ENCODE results near the gene TMPRSS15. TPM values are rescaled to one million over a fixed set of nuclear protein-coding genes. Genes with fewer than 3 reads are reported as not detected.

Gene TMPRSS15
- total RNA-seq, 1 experiment from 2014 or later = not detected

DNA sequence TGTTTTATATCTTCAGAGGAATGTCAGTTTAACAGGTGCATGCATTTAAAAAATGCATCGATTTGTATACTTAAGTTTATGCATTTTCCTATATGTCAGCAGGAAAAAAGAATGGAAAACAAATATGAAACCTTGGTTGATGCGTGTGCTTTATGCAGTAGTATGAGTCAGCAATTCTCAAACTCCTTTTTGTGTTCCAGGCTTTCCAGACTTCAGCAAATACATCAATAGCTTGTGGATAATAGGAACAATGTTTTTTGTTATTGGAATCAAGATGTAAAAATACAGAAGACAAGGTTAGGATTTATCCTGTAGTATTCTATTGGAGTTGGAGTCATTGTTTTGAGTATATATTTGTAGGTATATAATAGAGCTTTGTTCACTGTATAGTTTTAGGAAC lies 113.7 kb downstream of the TMPRSS15 start (continued):
- TF ChIP-seq, protein P1, sequence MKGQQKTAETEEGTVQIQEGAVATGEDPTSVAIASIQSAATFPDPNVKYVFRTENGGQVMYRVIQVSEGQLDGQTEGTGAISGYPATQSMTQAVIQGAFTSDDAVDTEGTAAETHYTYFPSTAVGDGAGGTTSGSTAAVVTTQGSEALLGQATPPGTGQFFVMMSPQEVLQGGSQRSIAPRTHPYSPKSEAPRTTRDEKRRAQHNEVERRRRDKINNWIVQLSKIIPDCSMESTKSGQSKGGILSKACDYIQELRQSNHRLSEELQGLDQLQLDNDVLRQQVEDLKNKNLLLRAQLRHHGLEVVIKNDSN (CRISPR knock-in tag; IDR thresholded peaks at IDR 0.05) = no peak
- TF ChIP-seq PRRX2 (CRISPR knock-in tag; IDR thresholded peaks at IDR 0.05) (no peak), CREM (CRISPR knock-in tag; IDR thresholded peaks at IDR 0.05) (no peak), KAT7 (CRISPR knock-in tag; IDR thresholded peaks at IDR 0.05; ENCODE audit: borderline replicate concordance) (no peak)
- TF ChIP-seq, protein P2, sequence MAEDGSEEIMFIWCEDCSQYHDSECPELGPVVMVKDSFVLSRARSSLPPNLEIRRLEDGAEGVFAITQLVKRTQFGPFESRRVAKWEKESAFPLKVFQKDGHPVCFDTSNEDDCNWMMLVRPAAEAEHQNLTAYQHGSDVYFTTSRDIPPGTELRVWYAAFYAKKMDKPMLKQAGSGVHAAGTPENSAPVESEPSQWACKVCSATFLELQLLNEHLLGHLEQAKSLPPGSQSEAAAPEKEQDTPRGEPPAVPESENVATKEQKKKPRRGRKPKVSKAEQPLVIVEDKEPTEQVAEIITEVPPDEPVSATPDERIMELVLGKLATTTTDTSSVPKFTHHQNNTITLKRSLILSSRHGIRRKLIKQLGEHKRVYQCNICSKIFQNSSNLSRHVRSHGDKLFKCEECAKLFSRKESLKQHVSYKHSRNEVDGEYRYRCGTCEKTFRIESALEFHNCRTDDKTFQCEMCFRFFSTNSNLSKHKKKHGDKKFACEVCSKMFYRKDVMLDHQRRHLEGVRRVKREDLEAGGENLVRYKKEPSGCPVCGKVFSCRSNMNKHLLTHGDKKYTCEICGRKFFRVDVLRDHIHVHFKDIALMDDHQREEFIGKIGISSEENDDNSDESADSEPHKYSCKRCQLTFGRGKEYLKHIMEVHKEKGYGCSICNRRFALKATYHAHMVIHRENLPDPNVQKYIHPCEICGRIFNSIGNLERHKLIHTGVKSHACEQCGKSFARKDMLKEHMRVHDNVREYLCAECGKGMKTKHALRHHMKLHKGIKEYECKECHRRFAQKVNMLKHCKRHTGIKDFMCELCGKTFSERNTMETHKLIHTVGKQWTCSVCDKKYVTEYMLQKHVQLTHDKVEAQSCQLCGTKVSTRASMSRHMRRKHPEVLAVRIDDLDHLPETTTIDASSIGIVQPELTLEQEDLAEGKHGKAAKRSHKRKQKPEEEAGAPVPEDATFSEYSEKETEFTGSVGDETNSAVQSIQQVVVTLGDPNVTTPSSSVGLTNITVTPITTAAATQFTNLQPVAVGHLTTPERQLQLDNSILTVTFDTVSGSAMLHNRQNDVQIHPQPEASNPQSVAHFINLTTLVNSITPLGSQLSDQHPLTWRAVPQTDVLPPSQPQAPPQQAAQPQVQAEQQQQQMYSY (CRISPR knock-in tag; IDR thresholded peaks at IDR 0.05) = no peak
- TF ChIP-seq, protein P3, sequence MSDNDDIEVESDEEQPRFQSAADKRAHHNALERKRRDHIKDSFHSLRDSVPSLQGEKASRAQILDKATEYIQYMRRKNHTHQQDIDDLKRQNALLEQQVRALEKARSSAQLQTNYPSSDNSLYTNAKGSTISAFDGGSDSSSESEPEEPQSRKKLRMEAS (CRISPR knock-in tag; IDR thresholded peaks at IDR 0.05) = no peak
- TF ChIP-seq, protein P4, sequence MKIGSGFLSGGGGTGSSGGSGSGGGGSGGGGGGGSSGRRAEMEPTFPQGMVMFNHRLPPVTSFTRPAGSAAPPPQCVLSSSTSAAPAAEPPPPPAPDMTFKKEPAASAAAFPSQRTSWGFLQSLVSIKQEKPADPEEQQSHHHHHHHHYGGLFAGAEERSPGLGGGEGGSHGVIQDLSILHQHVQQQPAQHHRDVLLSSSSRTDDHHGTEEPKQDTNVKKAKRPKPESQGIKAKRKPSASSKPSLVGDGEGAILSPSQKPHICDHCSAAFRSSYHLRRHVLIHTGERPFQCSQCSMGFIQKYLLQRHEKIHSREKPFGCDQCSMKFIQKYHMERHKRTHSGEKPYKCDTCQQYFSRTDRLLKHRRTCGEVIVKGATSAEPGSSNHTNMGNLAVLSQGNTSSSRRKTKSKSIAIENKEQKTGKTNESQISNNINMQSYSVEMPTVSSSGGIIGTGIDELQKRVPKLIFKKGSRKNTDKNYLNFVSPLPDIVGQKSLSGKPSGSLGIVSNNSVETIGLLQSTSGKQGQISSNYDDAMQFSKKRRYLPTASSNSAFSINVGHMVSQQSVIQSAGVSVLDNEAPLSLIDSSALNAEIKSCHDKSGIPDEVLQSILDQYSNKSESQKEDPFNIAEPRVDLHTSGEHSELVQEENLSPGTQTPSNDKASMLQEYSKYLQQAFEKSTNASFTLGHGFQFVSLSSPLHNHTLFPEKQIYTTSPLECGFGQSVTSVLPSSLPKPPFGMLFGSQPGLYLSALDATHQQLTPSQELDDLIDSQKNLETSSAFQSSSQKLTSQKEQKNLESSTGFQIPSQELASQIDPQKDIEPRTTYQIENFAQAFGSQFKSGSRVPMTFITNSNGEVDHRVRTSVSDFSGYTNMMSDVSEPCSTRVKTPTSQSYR (CRISPR knock-in tag; IDR thresholded peaks at IDR 0.05) = no peak

DNA sequence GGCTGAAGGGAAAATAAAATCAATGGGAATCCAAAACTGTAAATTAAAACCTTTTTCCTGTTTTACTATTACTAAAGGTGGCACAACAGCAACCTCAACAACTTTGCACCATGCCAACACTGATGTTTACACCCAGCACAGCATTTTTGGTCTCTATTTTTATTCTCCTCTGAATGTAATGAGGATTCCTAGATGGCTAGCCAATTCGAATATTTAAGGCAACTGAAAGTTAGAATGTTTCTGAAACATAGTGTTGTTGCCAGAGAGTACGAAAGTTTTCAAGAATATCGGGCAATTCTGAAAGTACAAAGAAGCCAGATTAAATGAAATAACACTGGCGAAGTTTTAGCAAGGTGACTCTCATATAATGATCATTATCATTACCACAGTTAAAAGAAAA lies 118.2 kb downstream of the TMPRSS15 start:
- peaks cover 10% of the 10 kb centered on the region for H3K9me3 Mint-ChIP-seq
- ChIA-PET POLR2A (no interaction called here), CTCF (no interaction called here)

More for the DNA sequence above, 118.2 kb downstream of the TMPRSS15 start:
- Mint-ChIP-seq H3K27me3 (ENCODE audit: low read depth) (no peaks in the 10 kb centered on the region), H3K4me1 (0 out of 2 replicates have a peak, but pooled peaks cover 6% of the 10 kb centered on the region), H3K4me3 (no peak overlapping the region), H3K36me3 (no peaks in the 10 kb centered on the region), H3K27ac (no peak overlapping the region)
- DNase-seq (ENCODE audit: low spot score) = no peak
- ATAC-seq = no peak
- TF ChIP-seq HMGA2 (CRISPR knock-in tag; IDR thresholded peaks at IDR 0.05) (no peak), ZNF219 (CRISPR knock-in tag; IDR thresholded peaks at IDR 0.05; ENCODE audit: borderline replicate concordance) (no peak), EMX1 (CRISPR knock-in tag; IDR thresholded peaks at IDR 0.05) (no peak), ZNF423 (CRISPR knock-in tag; IDR thresholded peaks at IDR 0.05) (no peak), ZNF138 (CRISPR knock-in tag; conservative IDR thresholded peaks at IDR 0.05) (no peak), NFYB (CRISPR knock-in tag; conservative IDR thresholded peaks at IDR 0.05; ENCODE audit: low read depth) (no peak), ZNF317 (CRISPR knock-in tag; IDR thresholded peaks at IDR 0.05; ENCODE audit: borderline replicate concordance, low read depth) (no peak), FOXP1 (CRISPR knock-in tag; IDR thresholded peaks at IDR 0.05; ENCODE audit: borderline replicate concordance) (no peak), TP53 (CRISPR knock-in tag; IDR thresholded peaks at IDR 0.05) (no peak)
- TF ChIP-seq, protein P3 (CRISPR knock-in tag; IDR thresholded peaks at IDR 0.05) = no peak
- TF ChIP-seq, protein P5, sequence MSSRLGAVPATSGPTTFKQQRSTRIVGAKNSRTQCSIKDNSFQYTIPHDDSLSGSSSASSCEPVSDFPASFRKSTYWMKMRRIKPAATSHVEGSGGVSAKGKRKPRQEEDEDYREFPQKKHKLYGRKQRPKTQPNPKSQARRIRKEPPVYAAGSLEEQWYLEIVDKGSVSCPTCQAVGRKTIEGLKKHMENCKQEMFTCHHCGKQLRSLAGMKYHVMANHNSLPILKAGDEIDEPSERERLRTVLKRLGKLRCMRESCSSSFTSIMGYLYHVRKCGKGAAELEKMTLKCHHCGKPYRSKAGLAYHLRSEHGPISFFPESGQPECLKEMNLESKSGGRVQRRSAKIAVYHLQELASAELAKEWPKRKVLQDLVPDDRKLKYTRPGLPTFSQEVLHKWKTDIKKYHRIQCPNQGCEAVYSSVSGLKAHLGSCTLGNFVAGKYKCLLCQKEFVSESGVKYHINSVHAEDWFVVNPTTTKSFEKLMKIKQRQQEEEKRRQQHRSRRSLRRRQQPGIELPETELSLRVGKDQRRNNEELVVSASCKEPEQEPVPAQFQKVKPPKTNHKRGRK (CRISPR knock-in tag; IDR thresholded peaks at IDR 0.05; ENCODE audit: borderline replicate concordance) = no peak
- TF ChIP-seq, protein P6, sequence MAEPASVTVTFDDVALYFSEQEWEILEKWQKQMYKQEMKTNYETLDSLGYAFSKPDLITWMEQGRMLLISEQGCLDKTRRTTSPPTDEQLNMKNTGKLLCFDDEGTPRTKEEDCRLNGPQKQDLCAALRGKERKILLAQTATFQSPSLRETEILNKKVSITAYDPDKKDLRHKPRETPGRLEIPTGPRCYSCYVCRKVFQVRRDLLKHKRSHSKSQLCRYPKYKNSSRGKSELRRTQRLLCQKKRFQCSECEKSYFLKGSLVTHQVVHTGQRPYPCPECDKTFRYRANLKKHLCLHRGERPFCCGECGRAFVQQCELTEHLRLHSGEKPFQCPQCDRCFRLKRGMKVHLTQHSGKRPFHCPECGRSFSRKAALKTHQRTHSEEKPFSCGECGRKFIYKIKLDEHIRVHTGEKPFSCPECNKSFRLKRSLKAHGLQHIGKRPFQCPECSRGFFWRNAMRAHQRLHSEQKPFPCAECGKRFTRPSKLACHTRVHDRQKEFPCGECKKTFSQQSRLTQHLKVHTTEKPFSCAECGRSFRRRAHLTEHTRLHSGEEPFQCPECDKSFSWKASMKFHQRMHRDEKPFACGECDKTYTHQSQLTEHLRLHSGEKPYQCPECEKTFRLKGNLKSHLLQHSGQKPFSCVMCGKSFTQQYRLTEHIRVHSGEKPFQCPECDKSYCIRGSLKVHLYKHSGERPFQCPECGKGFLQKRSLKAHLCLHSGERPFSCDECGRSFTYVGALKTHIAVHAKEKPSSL (CRISPR knock-in tag; conservative IDR thresholded peaks at IDR 0.05) = no peak
- TF ChIP-seq, protein P7, sequence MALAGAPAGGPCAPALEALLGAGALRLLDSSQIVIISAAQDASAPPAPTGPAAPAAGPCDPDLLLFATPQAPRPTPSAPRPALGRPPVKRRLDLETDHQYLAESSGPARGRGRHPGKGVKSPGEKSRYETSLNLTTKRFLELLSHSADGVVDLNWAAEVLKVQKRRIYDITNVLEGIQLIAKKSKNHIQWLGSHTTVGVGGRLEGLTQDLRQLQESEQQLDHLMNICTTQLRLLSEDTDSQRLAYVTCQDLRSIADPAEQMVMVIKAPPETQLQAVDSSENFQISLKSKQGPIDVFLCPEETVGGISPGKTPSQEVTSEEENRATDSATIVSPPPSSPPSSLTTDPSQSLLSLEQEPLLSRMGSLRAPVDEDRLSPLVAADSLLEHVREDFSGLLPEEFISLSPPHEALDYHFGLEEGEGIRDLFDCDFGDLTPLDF (CRISPR knock-in tag; IDR thresholded peaks at IDR 0.05) = no peak
- TF ChIP-seq, protein P8, sequence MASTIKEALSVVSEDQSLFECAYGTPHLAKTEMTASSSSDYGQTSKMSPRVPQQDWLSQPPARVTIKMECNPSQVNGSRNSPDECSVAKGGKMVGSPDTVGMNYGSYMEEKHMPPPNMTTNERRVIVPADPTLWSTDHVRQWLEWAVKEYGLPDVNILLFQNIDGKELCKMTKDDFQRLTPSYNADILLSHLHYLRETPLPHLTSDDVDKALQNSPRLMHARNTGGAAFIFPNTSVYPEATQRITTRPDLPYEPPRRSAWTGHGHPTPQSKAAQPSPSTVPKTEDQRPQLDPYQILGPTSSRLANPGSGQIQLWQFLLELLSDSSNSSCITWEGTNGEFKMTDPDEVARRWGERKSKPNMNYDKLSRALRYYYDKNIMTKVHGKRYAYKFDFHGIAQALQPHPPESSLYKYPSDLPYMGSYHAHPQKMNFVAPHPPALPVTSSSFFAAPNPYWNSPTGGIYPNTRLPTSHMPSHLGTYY (CRISPR knock-in tag; IDR thresholded peaks at IDR 0.05) = no peak

Measured in WTC11 (cell line).